NCI-H526 (cell line): Measurements from ENCODE around the gene CSNK2B.

Source experiments
- DNase-seq, 2 experiments: peaks; one replicate each; lab custom pipeline; 2025; lab: John Stamatoyannopoulos, UW

Gene CSNK2B

DNA sequence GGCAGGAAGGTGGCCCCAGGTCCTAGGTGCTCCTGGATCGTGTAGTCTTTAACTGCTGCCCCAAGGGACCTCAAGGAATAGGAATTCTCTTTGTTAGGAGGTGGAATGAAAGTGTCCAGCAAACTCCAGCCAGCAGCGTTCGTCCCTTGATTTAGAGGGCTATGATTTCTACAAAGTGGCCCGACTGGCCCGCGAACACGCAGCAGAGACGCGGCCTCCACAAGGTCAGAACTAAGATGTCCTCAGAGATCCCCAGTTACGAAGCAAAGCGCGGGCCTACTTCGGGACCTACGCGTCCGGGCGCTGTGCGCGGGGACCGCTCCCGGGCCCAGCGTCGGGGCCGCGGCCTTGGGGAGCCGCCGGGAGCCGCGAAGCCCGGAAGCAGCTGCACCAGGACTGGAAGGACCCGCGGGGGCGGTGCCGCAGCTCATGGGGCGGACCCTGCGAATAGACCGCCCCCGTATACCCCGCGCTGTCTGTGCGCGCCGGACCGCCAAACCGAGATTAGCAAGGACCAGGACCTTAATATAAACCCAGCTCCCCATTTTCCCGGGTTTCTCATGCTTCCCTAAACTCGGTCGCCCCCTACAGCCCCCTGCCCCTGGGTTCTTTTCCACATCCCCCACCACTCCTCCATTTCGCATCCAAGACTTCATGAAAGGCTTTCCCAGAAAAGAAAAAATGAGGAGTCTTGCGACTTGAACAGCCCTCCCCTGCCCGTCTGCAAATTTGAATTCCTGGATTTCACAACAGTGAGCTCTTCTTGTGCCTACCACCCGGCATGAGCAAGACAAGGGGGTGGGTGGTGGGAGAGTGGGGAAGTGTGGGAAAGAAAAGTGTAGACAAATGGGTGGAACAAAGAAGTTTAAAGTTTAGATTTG lies 5.3 kb upstream of the CSNK2B start, which contains the start of gene C6orf47:
TSS of gene C6orf47 (minus strand) at position 398 of the 881 bp plus-strand sequence. CDS start 831 bp downstream, outside the sequence.
- DNase-seq = peak; percentile 63 to 94

- no peak for DNase-seq
Measured at GRCh38 chr6:31661262-31662123, 4.4 kb upstream of the CSNK2B start.

- no peak for DNase-seq
Measured at GRCh38 chr6:31662124-31662723, 3.7 kb upstream of the CSNK2B start.

DNA sequence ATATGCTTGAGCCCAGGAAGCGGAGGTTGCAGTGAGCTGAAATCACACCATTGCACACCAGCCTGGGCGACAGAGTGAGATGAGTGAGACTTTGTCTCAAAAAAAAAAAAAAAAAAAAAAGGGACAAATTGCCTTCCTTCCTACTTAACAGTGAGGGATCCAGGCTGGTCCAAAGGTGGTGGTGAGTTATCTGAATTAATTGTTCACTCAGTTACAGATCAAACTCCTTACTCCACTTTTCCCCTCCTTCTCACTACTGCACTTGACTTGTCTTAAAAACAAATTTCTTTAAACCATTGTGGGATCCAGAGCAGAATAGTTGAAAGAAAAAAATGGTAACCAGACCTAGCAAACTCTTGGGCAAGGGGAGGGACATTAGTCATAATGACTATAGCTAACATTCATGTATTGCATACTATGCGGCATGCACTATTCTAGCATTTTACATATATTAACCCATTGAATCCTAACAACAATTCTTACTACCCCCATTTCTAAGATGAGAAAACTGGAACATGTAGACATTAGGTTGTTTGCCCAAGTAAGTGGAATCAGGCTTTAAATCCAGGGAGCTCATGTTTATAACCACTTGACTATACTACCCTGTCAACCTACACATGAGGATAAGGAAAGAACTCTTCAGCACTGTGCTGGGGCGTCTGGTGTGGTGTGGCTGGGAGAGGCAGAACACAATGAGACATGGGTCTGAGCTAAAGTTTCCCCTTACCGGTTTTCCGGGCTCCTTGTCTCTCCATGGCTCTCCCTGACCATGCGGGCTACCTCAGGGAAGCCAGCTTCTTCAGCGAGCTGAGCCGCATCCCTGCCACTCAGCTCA lies 2.5 kb upstream of the CSNK2B start:
- no peak for DNase-seq

DNA sequence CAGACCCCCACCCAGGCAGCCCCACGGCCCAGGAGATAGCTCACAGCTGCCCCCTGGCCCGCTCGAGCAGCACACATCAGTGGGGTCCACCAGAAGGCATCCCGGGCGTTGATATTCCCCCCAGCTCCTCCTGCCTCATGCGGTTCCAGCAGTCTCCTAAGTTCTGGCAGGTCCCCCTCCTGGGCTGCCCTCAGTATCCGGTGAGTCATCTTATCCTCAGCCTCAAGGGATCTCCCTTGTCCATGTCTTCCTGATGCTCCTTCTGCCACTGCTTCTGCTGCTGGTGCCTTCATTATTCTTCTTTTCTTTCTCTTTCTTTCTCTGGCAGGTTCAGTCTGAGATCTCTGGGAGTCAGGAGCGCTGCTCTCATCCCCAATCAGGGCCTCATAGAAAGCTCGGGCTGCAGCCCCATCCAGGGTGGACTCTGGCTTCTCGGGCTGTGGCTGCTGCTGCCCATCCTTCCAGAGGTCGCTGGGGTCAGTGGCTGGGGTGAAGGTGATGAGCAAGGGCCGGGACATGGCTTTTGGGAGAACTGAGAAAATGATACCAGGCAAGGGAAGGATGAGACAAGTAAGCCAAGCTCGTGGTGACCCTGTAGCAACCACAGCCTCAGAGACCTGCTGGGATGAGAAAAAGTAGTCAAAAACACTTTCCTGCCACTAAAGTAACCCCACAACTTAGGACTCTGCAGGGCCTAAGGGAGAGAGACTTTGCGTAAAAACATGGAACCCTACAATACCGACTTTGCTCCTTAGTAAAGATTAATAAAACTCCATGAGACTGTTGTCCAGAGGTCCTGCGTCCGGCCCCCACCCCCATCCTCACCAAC lies 1.7 kb upstream of the CSNK2B start:
- DNase-seq = peak in 1 of 2 experiments; percentile 22

DNA sequence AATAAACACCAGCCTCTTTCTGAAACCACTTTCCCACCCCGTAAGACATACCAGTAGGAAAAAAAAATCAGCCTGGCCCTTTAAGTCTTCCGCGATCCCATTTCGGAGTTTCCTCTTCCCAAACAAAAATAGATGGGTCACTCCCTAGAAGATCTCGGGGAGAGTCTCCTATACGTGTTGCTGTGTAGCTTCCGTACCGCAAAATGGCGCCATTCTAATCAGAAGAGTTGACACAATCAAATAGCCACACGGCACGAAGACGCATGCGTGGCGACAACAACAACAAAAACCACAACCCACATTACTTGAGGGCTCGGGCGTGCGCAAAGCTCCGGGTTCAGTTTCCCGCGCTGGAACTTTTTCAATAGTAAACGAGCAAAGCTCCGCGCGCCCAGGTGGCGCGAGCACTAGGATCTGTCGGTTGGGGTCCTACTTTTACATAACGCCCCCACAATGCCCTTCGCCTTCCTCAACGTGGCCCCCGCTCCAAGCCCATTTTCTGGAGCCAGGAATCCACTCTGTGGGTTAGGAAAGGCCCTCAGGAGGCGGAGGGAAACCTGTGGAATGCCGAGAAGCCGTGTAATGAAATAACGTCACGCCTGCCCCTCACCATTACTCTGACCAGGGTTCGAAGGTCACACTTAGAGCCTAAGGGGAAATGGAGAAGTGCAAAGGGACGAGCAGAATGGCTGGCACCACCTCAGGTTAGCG lies 935 bp upstream of the CSNK2B start, which contains the start of gene GPANK1:
TSS of gene GPANK1 (minus strand) at position 208 of the 711 bp plus-strand sequence. CDS start 519 bp downstream, outside the sequence.
- DNase-seq = peak; percentile 93 to 96

- DNase-seq = no peak
Measured at GRCh38 chr6:31666337-31666965, 571 bp downstream of the CSNK2B start.

DNA sequence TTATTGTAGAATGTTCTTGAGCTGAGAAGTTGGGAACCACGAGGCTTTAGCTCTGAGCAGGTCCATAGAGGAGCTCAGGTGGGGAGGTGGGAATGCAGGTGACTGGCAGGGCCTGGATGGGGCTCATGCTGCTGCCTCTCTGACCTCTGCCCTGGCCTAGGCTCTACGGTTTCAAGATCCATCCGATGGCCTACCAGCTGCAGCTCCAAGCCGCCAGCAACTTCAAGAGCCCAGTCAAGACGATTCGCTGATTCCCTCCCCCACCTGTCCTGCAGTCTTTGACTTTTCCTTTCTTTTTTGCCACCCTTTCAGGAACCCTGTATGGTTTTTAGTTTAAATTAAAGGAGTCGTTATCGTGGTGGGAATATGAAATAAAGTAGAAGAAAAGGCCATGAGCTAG lies 3.8 kb downstream of the CSNK2B start, which contains the start of gene LY6G5B:
TSS of gene LY6G5B (plus strand) at position 301 of the 400 bp plus-strand sequence. CDS start 975 bp downstream, outside the sequence.
- no peak for DNase-seq

DNA sequence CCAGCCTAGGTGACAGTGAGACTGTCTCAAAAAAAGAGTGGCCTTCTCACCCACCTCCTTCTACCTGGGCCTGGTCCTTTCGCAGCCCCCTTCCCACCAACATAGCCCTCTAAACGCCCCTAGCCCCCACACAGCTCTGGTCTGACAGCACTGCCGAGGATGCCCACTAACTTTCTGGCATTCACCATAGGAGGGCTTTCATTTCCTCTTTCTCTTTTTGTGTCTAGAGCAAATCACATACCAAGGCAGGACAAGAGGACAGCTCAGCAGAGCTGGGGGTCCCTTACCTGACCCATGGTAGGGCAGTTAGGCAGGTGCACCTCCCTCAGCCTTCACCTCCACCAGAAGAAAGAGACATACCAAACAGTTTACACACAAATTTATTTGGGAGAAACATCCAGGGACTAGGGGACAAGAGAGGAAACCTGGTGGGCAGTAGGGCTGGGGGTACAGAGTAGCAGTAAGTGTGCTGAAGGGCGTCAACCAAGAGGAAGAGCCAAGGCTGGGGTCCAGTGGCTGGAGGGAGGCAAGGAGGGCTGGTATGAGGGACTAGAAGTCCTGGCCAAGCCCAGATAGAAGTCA lies 10.5 kb downstream of the CSNK2B start:
- no peak for DNase-seq

DNA sequence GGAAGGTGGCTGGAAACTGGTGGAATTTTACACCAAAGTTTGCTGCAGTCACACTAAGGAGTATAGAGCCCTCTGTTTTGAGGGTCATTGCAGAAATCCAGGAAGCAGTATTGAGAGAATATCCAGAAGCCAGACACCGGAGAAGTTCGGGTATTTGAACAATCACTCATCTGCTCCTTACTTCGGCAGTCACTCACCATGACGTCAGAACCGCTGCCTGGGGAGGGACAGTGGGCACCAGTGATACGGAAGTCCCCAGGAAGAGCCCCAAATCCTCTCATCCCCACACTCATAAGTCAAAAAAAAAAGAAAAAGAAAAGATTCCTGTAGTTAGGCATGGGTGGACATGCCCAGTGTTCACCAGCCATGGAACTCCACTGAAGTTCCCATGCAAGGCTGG lies 11.0 kb downstream of the CSNK2B start:
- DNase-seq = no peak

DNA sequence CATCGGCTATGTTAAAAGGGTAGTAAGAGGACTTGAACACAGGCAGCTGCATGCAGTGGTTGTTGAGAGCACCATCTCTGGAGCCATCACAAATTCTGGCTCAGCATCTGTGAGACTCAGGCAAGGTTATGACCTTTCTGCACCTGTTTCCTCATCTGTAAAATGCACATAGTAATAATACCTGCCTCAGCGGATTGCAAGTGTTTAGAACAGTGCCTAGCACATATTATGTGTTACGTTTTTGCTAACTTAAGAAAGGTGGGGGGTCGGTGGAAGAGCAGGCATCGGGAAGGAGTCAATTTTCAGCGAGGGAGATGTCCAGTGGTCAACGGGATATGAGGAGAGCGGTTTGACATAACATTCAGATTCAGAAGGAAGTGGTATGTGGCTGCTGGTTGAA lies 12.1 kb downstream of the CSNK2B start:
- no peak for DNase-seq

- DNase-seq = peak; percentile 78 to 87
Measured at GRCh38 chr6:31680226-31681134, 14.6 kb downstream of the CSNK2B start, which contains the start of gene LY6G5C. Gene LY6G5C (minus strand): TSS chr6:31681067. CDS start chr6:31680373, 694 bp downstream.

DNA sequence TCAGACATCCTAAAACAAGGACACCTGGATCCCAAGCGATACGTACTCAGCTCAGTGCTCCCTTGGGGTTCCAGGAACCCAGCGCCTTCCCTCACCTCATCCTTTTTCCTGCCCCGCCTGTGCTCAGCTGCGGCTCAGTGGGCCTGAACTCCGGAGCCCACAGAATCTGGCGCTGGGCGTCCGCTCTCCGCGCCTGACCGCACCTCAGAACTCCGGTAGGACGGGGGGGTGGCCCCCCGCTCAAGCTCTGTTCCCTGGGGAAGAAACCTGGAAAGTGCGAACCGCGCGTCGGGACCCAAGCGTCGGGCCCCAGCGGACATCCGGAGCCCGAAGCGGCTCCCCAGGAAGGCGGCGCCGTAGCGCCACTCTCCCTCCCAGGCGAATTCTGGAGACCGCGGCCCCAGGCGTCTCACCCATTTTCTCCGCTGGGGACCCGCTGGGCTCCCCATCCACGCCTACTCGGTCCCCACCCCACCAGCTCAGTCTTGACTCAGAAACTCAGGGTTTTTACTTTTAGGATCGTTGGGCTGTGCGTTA lies 15.3 kb downstream of the CSNK2B start:
- peak in 1 of 2 experiments; percentile 77 for DNase-seq

DNA sequence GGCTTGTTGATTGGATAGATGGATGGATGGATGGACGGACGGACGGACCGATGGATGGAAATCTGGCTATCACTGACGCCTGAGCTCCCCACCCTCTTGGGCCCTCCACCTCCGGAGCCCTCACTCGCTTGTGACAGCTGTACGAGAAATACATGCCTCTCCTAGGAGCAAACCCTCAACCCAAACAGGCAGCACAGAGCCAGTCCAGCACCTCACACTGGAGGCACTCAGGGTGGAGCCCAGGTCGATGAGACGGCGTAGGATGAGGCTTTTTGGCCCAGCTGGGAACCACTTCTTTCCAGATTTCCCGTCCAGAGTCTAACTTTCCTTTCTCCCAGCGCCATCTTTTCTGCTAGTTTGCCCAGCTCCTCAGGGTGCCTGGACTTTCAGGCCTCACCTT lies 17.7 kb downstream of the CSNK2B start:
- DNase-seq = no peak

GRCh38 chr6:31686483-31686882 lies 20.6 kb downstream of the CSNK2B start:
- no peak for DNase-seq

DNA sequence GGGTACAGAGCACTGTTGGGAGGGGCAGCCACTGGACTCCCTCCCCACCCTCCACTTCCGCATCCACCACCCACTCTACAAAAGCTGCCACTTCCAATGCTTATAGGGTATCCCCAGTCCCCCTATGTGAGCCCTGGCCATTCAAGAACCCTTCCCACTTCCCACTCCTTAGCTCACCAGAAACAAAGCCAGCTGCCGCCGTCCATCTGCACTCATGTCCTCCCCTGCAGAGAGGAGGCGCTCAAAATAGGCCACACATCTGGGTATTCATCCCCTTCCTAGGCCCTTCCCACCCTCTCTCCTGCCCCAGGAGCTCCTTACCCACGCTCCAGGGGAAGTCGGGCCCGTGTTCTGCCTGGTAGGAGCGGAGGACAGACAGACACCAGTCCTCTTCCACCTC lies 21.4 kb downstream of the CSNK2B start:
- DNase-seq = no peak
